Measurements from ENCODE around the gene TRIM47. TPM values are rescaled to one million over a fixed set of nuclear protein-coding genes. Genes with fewer than 3 reads are reported as not detected.
A peak's percentile ranks its signal among the peaks of the same experiment; 100 is the strongest.
"Not testable (repeated sequence)": the region's sequence is repeated elsewhere in the genome, so short reads cannot be mapped to it uniquely, and the experiment has no call there.

The TRIM47 gene
- total RNA-seq, 6 experiments from 2014 or later: 9.1 to 27.0 (median 21.5) TPM

- Histone ChIP-seq H3K27ac (no peak overlapping the region), H3K4me1 (peaks cover 0 to 11% (median 2%) of the 10 kb centered on the region in 4 donors), H3K27me3 (no peaks in the 10 kb centered on the region), H3K9me3 (no peaks in the 10 kb centered on the region), H3K4me3 (no peak overlapping the region), H3K36me3 (peaks cover 0 to 7% (median 0%) of the 10 kb centered on the region in 4 donors)
- ATAC-seq: no peak
- intact Hi-C loops (cut with DNase I): no loop called here
- TF ChIP-seq POLR2A (IDR thresholded peaks at IDR 0.05): no peak
- no peak for TF ChIP-seq CTCF (IDR thresholded peaks at IDR 0.05)
- 70% methylated on average over 13 of the region's 23 CpGs for WGBS (ENCODE audit: insufficient coverage, low coverage, low lambda C conversion rate, missing lambda C conversion rate)
- no peak for DNase-seq
These were observed 8.9 kb downstream of the TRIM47 start for GRCh38 chr17:75869282-75870141.

GRCh38 chr17:75868730-75869281, 9.6 kb downstream of the TRIM47 start:
- H3K36me3 ChIP-seq; DNase-seq; H3K27ac ChIP-seq; H3K9me3 ChIP-seq; intact Hi-C loops (cut with DNase I); H3K4me3 ChIP-seq; H3K27me3 ChIP-seq; ATAC-seq: not testable (repeated sequence)
- WGBS (ENCODE audit: insufficient coverage, low coverage, low lambda C conversion rate, missing lambda C conversion rate): 89% methylated on average over 5 of the region's 12 CpGs
- H3K4me1 ChIP-seq: peaks cover 0 to 11% (median 2%) of the 10 kb centered on the region in 4 donors

- H3K27ac ChIP-seq; DNase-seq; H3K9me3 ChIP-seq; ATAC-seq; H3K36me3 ChIP-seq; H3K4me1 ChIP-seq; H3K4me3 ChIP-seq; H3K27me3 ChIP-seq; intact Hi-C loops (cut with DNase I): not testable (repeated sequence)
- 84% methylated on average over 14 of the region's 17 CpGs for WGBS (ENCODE audit: insufficient coverage, low coverage, low lambda C conversion rate, missing lambda C conversion rate)
These were observed 12.8 kb downstream of the TRIM47 start for GRCh38 chr17:75865404-75866188.

GRCh38 chr17:75864887-75865286, 13.5 kb downstream of the TRIM47 start:
- intact Hi-C loops (cut with DNase I); H3K36me3 ChIP-seq; H3K27ac ChIP-seq; H3K4me3 ChIP-seq; DNase-seq; H3K27me3 ChIP-seq; H3K4me1 ChIP-seq; H3K9me3 ChIP-seq: not testable (repeated sequence)
- peak in 1 of 4 donors; percentile 17 for ATAC-seq
- 69% methylated on average over 3 of the region's 4 CpGs for WGBS (ENCODE audit: insufficient coverage, low coverage, low lambda C conversion rate, missing lambda C conversion rate)

GRCh38 chr17:75864448-75864871, 13.9 kb downstream of the TRIM47 start:
- TF ChIP-seq POLR2A (IDR thresholded peaks at IDR 0.05) (no peak), CTCF (IDR thresholded peaks at IDR 0.05) (no peak)
- H3K27me3 ChIP-seq: no peaks in the 10 kb centered on the region
- WGBS (ENCODE audit: insufficient coverage, low coverage, low lambda C conversion rate, missing lambda C conversion rate): 43% methylated on average over 6 of the region's 8 CpGs
- no peaks in the 10 kb centered on the region for H3K9me3 ChIP-seq
- no peak overlapping the region for H3K4me3 ChIP-seq
- DNase-seq: no peak
- no peaks in the 10 kb centered on the region for H3K4me1 ChIP-seq
- peak; percentile 27 to 46 (median 42) for ATAC-seq
- no peaks in the 10 kb centered on the region for H3K36me3 ChIP-seq
- no peak overlapping the region for H3K27ac ChIP-seq
- intact Hi-C loops (cut with DNase I): no loop called here
